A673 (cell line): Measurements from ENCODE around the gene SNTG2. TPM values are rescaled to one million over a fixed set of nuclear protein-coding genes. Genes with fewer than 3 reads are reported as not detected.
"Not testable (repeated sequence)": the region's sequence is repeated elsewhere in the genome, so short reads cannot be mapped to it uniquely, and the experiment has no call there.

ENCODE experiments used
- BruUV-seq: library from RNA; stranded (reverse); fragments of 400-500 nt; replicated peaks from 2 replicates; lab custom pipeline; 2021; lab: Mats Ljungman, UMichigan
- CTCF ChIA-PET: fragments of 300-600 bp; sonication (Branson Sonifier 250); formaldehyde crosslinking; loops from one replicate; lab custom pipeline; 2022; ENCODE audit warnings: antibody characterized with exemption; lab: Charles Lee
- POLR2A ChIA-PET: fragments of 300-600 bp; sonication (Branson Sonifier 250); formaldehyde crosslinking; loops from one replicate; lab custom pipeline; 2022; ENCODE audit warnings: antibody characterized with exemption; ENCODE audit not compliant: low non-redundant PET; lab: Charles Lee
- DNase-seq: peaks from one replicate; pipeline ENCODE4 v3.0.0-alpha.2; 2015; ENCODE audit warnings: low spot score
- H3K27ac ChIP-seq: fragments of 200-600 bp; sonication (generic); 2 replicates; pipeline ENCODE4 v1.5.1; 2016; ENCODE audit warnings: mixed run types, low read depth, mild to moderate bottlenecking, mixed read lengths, antibody characterized with exemption, low read length; ENCODE audit not compliant: poor library complexity, severe bottlenecking
- H3K27me3 ChIP-seq: fragments of 200-600 bp; sonication (generic); replicated peaks from 2 replicates; pipeline ENCODE4 v1.6.1; 2017; ENCODE audit warnings: mixed run types, low read depth, mild to moderate bottlenecking, mixed read lengths, antibody characterized with exemption, low read length; ENCODE audit not compliant: insufficient read depth, poor library complexity
- H3K36me3 ChIP-seq: fragments of 200-600 bp; sonication (generic); 2 replicates; pipeline ENCODE4 v1.6.1; 2016; ENCODE audit warnings: mixed run types, mild to moderate bottlenecking, mixed read lengths, antibody characterized with exemption, low read length; ENCODE audit not compliant: insufficient read depth, poor library complexity, severe bottlenecking
- H3K4me1 ChIP-seq: fragments of 200-600 bp; sonication (generic); 2 replicates; pipeline ENCODE4 v1.6.1; 2017; ENCODE audit warnings: mixed run types, mild to moderate bottlenecking, mixed read lengths, antibody characterized with exemption, low read length; ENCODE audit not compliant: insufficient read depth, poor library complexity, severe bottlenecking
- H3K4me3 ChIP-seq: fragments of 200-600 bp; sonication (generic); 2 replicates; pipeline ENCODE4 v1.5.1; 2016; ENCODE audit warnings: low read depth, mixed run types, mild to moderate bottlenecking, mixed read lengths, low read length; ENCODE audit not compliant: poor library complexity, severe bottlenecking
- H3K9me3 ChIP-seq: fragments of 200-600 bp; sonication (generic); 2 replicates; pipeline ENCODE4 v1.6.1; 2016; ENCODE audit warnings: mixed run types, low read depth, mild to moderate bottlenecking, mixed read lengths, antibody characterized with exemption, low read length; ENCODE audit not compliant: poor library complexity, severe bottlenecking
- EZH2 ChIP-seq: fragments of 200-600 bp; sonication (generic); IDR thresholded peaks from 2 replicates; pipeline ENCODE4 v1.6.1; 2017; ENCODE audit warnings: borderline replicate concordance, low read depth, mild to moderate bottlenecking, mixed read lengths, antibody characterized with exemption, low read length; ENCODE audit not compliant: poor library complexity, severe bottlenecking
- intact Hi-C: fragments of 100-400 bp; cut with micrococcal nuclease; formaldehyde crosslinking; loops from one replicate; pipeline ENCODE4 v1.10.0; 2022; ENCODE audit not compliant: unreplicated experiment
- total RNA-seq: library from RNA; stranded (reverse); gene quantifications from 2 replicates; pipeline ENCODE4 v1.2.3, GENCODE V29; 2021
- TF ChIP-seq, protein P1 (sequence below): fragments of 300-800, 200-600 bp; sonication (generic); conservative IDR thresholded peaks from 2 replicates; pipeline ENCODE4 v1.5.1; 2017; ENCODE audit warnings: low read depth, mild to moderate bottlenecking, antibody characterized with exemption, low read length, moderate library complexity, mixed read lengths

SNTG2 gene
- total RNA-seq, 1 experiment from 2014 or later: 3.7 TPM

DNA sequence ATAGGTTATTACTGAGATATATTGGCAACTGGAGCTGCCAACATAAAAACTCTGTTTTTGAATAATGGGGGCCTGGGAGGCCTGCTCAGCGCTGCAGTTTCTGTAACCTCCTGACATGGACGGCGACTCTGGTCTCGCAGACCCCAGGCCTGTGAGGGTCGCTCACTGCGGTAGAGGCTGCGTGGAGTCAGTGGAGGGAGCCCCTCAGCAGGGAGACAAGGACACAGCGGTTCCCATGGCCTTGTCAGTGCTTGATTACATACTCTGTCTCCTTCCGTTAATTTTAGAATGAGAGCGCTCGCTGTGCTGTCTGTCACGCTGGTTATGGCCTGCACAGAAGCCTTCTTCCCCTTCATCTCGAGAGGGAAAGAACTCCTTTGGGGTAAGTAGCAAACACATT, 463.5 kb downstream of the SNTG2 start:
- Histone ChIP-seq H3K4me3 (no peak overlapping the region), H3K36me3 (no peaks in the 10 kb centered on the region), H3K27ac (no peak overlapping the region), H3K27me3 (no peaks in the 10 kb centered on the region), H3K9me3 (no peaks in the 10 kb centered on the region), H3K4me1 (no peaks in the 10 kb centered on the region)
- POLR2A ChIA-PET: no interaction called here
- no peak for DNase-seq
- intact Hi-C loops: no loop called here
- no TSS peak for BruUV-seq
- TF ChIP-seq, protein P1, sequence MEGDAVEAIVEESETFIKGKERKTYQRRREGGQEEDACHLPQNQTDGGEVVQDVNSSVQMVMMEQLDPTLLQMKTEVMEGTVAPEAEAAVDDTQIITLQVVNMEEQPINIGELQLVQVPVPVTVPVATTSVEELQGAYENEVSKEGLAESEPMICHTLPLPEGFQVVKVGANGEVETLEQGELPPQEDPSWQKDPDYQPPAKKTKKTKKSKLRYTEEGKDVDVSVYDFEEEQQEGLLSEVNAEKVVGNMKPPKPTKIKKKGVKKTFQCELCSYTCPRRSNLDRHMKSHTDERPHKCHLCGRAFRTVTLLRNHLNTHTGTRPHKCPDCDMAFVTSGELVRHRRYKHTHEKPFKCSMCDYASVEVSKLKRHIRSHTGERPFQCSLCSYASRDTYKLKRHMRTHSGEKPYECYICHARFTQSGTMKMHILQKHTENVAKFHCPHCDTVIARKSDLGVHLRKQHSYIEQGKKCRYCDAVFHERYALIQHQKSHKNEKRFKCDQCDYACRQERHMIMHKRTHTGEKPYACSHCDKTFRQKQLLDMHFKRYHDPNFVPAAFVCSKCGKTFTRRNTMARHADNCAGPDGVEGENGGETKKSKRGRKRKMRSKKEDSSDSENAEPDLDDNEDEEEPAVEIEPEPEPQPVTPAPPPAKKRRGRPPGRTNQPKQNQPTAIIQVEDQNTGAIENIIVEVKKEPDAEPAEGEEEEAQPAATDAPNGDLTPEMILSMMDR: no peak
- no peak for TF ChIP-seq EZH2
- CTCF ChIA-PET: no interaction called here

GRCh38 chr2:1414901-1415300, 464.3 kb downstream of the SNTG2 start:
- H3K27ac ChIP-seq, H3K4me1 ChIP-seq, H3K36me3 ChIP-seq, H3K4me3 ChIP-seq, POLR2A ChIA-PET, H3K9me3 ChIP-seq, H3K27me3 ChIP-seq, CTCF ChIA-PET, DNase-seq, intact Hi-C loops, BruUV-seq: not testable (repeated sequence)

DNA sequence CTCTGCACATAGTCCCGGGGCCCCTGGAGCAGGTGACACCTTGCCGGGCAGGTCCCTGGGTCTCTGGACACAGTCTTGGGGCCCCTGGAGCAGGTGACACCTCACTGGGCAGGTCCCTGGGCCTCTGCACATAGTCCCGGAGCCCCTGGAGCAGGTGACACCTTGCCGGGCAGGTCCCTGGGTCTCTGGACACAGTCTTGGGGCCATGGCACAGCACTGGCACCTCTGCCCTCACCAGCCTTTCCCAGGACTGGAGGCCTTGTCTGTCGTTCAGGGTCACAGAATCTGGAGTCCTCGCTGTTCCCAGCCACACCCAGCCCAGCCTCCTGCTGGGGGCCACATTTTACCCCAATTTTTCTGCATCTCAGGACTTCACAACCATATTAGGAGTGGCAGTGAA, 464.9 kb downstream of the SNTG2 start:
- no peaks in the 10 kb centered on the region for H3K27me3 ChIP-seq
- no peak for DNase-seq
- intact Hi-C loops: no loop called here
- no peaks in the 10 kb centered on the region for H3K9me3 ChIP-seq
- H3K27ac ChIP-seq: no peak overlapping the region
- POLR2A ChIA-PET: no interaction called here
- CTCF ChIA-PET: no interaction called here
- H3K36me3 ChIP-seq: no peaks in the 10 kb centered on the region
- no peaks in the 10 kb centered on the region for H3K4me1 ChIP-seq
- no peak overlapping the region for H3K4me3 ChIP-seq
- TF ChIP-seq, protein P1: no peak
- TF ChIP-seq EZH2: no peak
- BruUV-seq: no TSS peak
